Measurements from ENCODE around the gene ZDHHC8.

DNA sequence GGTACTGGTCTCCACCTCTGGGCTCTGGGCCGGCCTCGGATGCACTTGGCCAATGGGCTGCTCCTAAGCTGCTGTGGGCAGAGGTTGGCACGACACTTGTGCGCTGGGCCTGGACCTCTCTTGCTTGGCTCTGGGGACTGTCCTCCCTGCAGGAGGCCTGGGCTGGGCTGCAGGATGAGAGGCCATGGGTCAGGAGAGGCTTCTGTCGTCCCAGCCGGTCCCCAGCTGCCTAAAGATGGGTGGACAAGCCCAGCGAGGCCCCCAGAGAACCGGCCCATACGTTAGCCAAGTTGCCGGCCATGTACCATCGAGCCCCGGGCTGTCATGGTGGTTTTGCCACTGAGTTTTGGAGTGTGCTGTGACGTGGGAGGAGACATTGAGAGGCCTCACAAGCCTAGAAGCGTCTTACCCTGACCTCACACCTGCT lies 20.9 kb downstream of the ZDHHC8 start:
- TF ChIP-seq, protein P1, sequence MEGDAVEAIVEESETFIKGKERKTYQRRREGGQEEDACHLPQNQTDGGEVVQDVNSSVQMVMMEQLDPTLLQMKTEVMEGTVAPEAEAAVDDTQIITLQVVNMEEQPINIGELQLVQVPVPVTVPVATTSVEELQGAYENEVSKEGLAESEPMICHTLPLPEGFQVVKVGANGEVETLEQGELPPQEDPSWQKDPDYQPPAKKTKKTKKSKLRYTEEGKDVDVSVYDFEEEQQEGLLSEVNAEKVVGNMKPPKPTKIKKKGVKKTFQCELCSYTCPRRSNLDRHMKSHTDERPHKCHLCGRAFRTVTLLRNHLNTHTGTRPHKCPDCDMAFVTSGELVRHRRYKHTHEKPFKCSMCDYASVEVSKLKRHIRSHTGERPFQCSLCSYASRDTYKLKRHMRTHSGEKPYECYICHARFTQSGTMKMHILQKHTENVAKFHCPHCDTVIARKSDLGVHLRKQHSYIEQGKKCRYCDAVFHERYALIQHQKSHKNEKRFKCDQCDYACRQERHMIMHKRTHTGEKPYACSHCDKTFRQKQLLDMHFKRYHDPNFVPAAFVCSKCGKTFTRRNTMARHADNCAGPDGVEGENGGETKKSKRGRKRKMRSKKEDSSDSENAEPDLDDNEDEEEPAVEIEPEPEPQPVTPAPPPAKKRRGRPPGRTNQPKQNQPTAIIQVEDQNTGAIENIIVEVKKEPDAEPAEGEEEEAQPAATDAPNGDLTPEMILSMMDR (IDR thresholded peaks at IDR 0.05; ENCODE audit: low read depth, low read length, poor library complexity, severe bottlenecking): no peak
- no peak for TF ChIP-seq EZH2phosphoT487 (IDR thresholded peaks at IDR 0.05; ENCODE audit: borderline replicate concordance, low read length)

Measured in DOHH2 (cell line).